ENCODE results near the gene PRR20C.
"Not testable (repeated sequence)": the region's sequence is repeated elsewhere in the genome, so short reads cannot be mapped to it uniquely, and the experiment has no call there.

- not testable (repeated sequence) for TF ChIP-seq CTCF (conservative IDR thresholded peaks at IDR 0.05; ENCODE audit: low read depth, low read length); EZH2 (IDR thresholded peaks at IDR 0.05; ENCODE audit: borderline replicate concordance, low read depth, low read length, poor library complexity, severe bottlenecking)
Observed at GRCh38 chr13:57166897-57167296, 13.0 kb downstream of the PRR20C start, which contains the start of gene PRR20E.

Data from A673 (cell line).